Endodermal cell (in vitro differentiated cells): ENCODE data around the gene CPN2. TPM values are rescaled to one million over a fixed set of nuclear protein-coding genes. Genes with fewer than 3 reads are reported as not detected.

Experiments
- DNase-seq: peaks from one replicate; pipeline ENCODE4 v3.0.0-alpha.2; 2017
- H3K27ac ChIP-seq: 2 replicates; pipeline ENCODE4 v1.5.1; 2013; ENCODE audit warnings: mild to moderate bottlenecking, low read depth, low read length, moderate library complexity
- H3K27me3 ChIP-seq: 2 replicates; pipeline ENCODE4 v1.6.1; 2013; ENCODE audit warnings: mild to moderate bottlenecking, low read length, moderate library complexity; ENCODE audit not compliant: insufficient read depth, control insufficient read depth, poor library complexity, severe bottlenecking
- H3K36me3 ChIP-seq: 2 replicates; pipeline ENCODE4 v1.7.0; 2013; ENCODE audit warnings: mild to moderate bottlenecking, low read length, moderate library complexity; ENCODE audit not compliant: control insufficient read depth, insufficient read depth
- H3K4me1 ChIP-seq: one replicate; pipeline ENCODE4 v1.7.0; 2013; ENCODE audit warnings: low read length; ENCODE audit not compliant: control insufficient read depth, insufficient read depth
- H3K4me3 ChIP-seq: 2 replicates; pipeline ENCODE4 v1.5.1; 2013; ENCODE audit warnings: mild to moderate bottlenecking, low read length, moderate library complexity
- H3K9ac ChIP-seq: 2 replicates; pipeline ENCODE4 v1.6.1; 2013; ENCODE audit warnings: mild to moderate bottlenecking, low read length, moderate library complexity; ENCODE audit not compliant: poor library complexity, severe bottlenecking; ENCODE audit errors: extremely low read depth
- H3K9me3 ChIP-seq: 2 replicates; pipeline ENCODE4 v1.6.1; 2013; ENCODE audit warnings: mild to moderate bottlenecking, low read length, moderate library complexity; ENCODE audit not compliant: control insufficient read depth
- H3K27ac Mint-ChIP-seq: 2 replicates; pipeline ENCODE4 v1.8.0; 2020; ENCODE audit warnings: mixed read lengths
- H3K27me3 Mint-ChIP-seq: 2 replicates; pipeline ENCODE4 v1.8.0; 2021; ENCODE audit warnings: mild to moderate bottlenecking, mixed read lengths; ENCODE audit not compliant: insufficient read depth
- H3K36me3 Mint-ChIP-seq: 2 replicates; pipeline ENCODE4 v1.8.0; 2020; ENCODE audit warnings: low read depth, mixed read lengths
- H3K4me1 Mint-ChIP-seq: 2 replicates; pipeline ENCODE4 v1.8.0; 2020; ENCODE audit warnings: mixed read lengths
- H3K4me3 Mint-ChIP-seq: 2 replicates; pipeline ENCODE4 v1.8.0; 2020; ENCODE audit warnings: mild to moderate bottlenecking, moderate library complexity, mixed read lengths
- H3K9me3 Mint-ChIP-seq: 2 replicates; pipeline ENCODE4 v1.8.0; 2020; ENCODE audit warnings: mild to moderate bottlenecking, mixed read lengths
- WGBS, 2 experiments: methylation state at CpG; one replicate each; pipeline versions ENCODE4 v1.1.5 to v1.1.7; 2013; ENCODE audit warnings: missing lambda C conversion rate in 2 of 2, mixed read lengths in 1 of 2; ENCODE audit not compliant: insufficient coverage in 1 of 2, insufficient read length in 1 of 2; 5-methylcytosine and 5-hydroxymethylcytosine counted together
- total RNA-seq, 2 donors: library from RNA; stranded (reverse); fragmentation: NEBNext Ultra II Directional in 1 of 2; extraction: Animal tissue kit (Norgen Biotek cat#: 25700) in 1 of 2; gene quantifications; 2 replicates in 1 of 2; 3 replicates in 1 of 2; pipeline ENCODE4 v1.2.1, GENCODE V29; 2021
- TF ChIP-seq, protein P1 (sequence below): fragments of 200-600 bp; sonication (generic); conservative IDR thresholded peaks from 2 replicates; pipeline ENCODE4 v1.5.0; 2021; ENCODE audit warnings: antibody characterized with exemption, mild to moderate bottlenecking

Gene CPN2
- total RNA-seq, 2 donors from 2014 or later = 0.22 TPM; not detected in 1

DNA sequence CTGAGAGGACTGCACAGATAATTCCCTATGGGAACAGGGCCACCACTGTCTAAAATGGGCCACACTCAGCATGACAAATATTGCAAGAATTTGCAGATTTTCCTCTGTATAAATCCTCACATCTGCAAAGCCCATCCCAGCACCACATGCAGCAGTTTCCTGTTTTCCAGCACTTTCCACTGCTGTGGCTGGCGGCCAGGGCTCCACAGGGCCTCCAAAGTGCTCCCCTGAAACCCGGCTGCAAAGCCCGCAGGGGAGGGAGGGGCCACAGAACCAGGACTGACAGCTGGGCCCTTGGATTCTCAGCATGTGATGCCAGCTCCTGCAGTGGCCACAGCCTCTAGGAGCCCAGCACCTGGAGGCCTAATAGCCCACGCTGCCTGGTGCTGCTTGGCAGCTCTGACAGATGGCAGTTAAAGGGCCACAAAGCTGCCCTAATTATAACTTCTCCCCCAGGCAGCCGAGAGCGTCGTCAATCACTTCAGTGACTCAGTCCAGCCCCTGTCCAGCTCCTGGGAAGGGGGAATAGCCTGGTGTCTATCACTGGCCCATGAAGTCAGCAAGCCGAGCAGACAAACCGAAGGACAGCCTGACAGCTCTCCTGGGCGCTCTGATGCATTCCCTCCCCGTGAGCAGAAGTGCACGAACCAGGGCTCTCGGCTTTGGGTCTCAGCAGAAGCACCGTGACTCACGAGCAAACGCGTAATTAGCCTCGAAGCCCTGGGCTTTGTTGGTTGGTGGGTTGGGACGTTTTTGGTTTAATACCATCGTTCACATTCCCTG, 13.7 kb upstream of the CPN2 start:
- Mint-ChIP-seq H3K9me3 (no peaks in the 10 kb centered on the region), H3K27me3 (peaks cover 51% of the 10 kb centered on the region), H3K27ac (no peak overlapping the region), H3K36me3 (no peaks in the 10 kb centered on the region), H3K4me3 (no peak overlapping the region), H3K4me1 (peaks cover 19% of the 10 kb centered on the region)
- 42 to 65% methylated on average over 15 to 20 of the region's 20 CpGs for WGBS, 2 experiments
- no peaks in the 10 kb centered on the region for H3K36me3 ChIP-seq
- H3K9ac ChIP-seq = no peak overlapping the region
- H3K27me3 ChIP-seq = peaks cover 11% of the 10 kb centered on the region
- TF ChIP-seq, protein P1, sequence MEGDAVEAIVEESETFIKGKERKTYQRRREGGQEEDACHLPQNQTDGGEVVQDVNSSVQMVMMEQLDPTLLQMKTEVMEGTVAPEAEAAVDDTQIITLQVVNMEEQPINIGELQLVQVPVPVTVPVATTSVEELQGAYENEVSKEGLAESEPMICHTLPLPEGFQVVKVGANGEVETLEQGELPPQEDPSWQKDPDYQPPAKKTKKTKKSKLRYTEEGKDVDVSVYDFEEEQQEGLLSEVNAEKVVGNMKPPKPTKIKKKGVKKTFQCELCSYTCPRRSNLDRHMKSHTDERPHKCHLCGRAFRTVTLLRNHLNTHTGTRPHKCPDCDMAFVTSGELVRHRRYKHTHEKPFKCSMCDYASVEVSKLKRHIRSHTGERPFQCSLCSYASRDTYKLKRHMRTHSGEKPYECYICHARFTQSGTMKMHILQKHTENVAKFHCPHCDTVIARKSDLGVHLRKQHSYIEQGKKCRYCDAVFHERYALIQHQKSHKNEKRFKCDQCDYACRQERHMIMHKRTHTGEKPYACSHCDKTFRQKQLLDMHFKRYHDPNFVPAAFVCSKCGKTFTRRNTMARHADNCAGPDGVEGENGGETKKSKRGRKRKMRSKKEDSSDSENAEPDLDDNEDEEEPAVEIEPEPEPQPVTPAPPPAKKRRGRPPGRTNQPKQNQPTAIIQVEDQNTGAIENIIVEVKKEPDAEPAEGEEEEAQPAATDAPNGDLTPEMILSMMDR = no peak
- no peaks in the 10 kb centered on the region for H3K9me3 ChIP-seq
- H3K4me1 ChIP-seq = peaks cover 11% of the 10 kb centered on the region
- no peak overlapping the region for H3K27ac ChIP-seq
- H3K4me3 ChIP-seq = no peak overlapping the region
- no peak for DNase-seq

DNA sequence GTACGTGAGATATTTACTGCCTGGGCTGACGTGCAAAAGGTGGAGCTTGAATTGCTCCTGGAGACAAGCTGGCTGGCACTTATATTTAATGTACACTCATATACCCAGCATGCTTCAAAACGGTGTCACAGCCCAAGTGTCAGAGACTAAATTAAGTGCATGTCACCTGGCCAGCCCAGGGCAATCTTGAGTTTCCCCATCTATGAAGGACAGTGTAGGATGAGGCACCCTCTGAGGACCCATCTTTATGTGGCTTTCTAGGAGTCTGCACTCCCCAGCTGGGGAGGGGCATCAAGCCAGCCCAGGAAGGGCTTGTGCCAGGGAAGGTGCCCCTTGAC, 13.2 kb upstream of the CPN2 start:
- Histone ChIP-seq H3K9ac (no peak overlapping the region), H3K9me3 (no peaks in the 10 kb centered on the region), H3K4me3 (no peak overlapping the region), H3K27me3 (peaks cover 10% of the 10 kb centered on the region), H3K4me1 (peaks cover 11% of the 10 kb centered on the region), H3K27ac (no peak overlapping the region), H3K36me3 (no peaks in the 10 kb centered on the region)
- H3K4me3 Mint-ChIP-seq = no peak overlapping the region
- H3K36me3 Mint-ChIP-seq = no peaks in the 10 kb centered on the region
- H3K4me1 Mint-ChIP-seq = peaks cover 16% of the 10 kb centered on the region
- H3K27me3 Mint-ChIP-seq = peaks cover 54% of the 10 kb centered on the region
- H3K27ac Mint-ChIP-seq = no peak overlapping the region
- DNase-seq = no peak
- no peaks in the 10 kb centered on the region for H3K9me3 Mint-ChIP-seq
- TF ChIP-seq, protein P1 = no peak
- 91 to 100% methylated on average over 2 to 3 of the region's 3 CpGs for WGBS, 2 experiments

DNA sequence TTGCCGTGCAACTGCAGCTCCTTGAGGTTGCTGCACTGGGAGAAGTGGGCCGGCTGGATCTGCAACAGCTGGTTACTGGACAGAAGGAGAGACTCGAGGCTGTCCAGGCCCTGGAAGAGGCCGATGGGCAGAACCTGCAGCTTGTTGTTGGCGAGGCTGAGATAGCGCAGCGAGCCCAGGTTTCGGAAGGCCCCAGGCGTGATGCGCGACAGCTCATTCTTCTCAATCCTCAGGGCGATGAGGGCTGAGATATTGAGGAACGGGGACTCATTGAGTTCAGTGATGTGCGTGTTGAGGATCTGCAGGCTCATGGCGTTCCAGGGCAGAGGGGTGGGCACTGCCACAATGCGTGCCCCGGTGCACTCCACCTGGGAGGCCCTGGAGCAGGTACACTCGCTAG, 9.4 kb upstream of the CPN2 start:
- Mint-ChIP-seq H3K4me3 (no peak overlapping the region), H3K9me3 (no peaks in the 10 kb centered on the region), H3K36me3 (no peaks in the 10 kb centered on the region), H3K27me3 (peaks cover 66% of the 10 kb centered on the region), H3K4me1 (peaks cover 8% of the 10 kb centered on the region), H3K27ac (no peak overlapping the region)
- no peaks in the 10 kb centered on the region for H3K36me3 ChIP-seq
- no peak overlapping the region for H3K4me3 ChIP-seq
- H3K27me3 ChIP-seq = peaks cover 13% of the 10 kb centered on the region
- WGBS, 2 experiments = 90% methylated on average over 14 to 18 of the region's 18 CpGs
- TF ChIP-seq, protein P1 = no peak
- no peaks in the 10 kb centered on the region for H3K9me3 ChIP-seq
- no peaks in the 10 kb centered on the region for H3K4me1 ChIP-seq
- DNase-seq = no peak
- H3K27ac ChIP-seq = no peak overlapping the region
- H3K9ac ChIP-seq = no peak overlapping the region
